ENCODE data around the gene IRGC. TPM values are rescaled to one million over a fixed set of nuclear protein-coding genes. Genes with fewer than 3 reads are reported as not detected.

Gene IRGC
- total RNA-seq, 1 experiment from 2014 or later = not detected

- TF ChIP-seq E2F4 (CRISPR knock-in tag; IDR thresholded peaks at IDR 0.05; ENCODE audit: borderline replicate concordance, low read depth) (no peak), SMAD3 (CRISPR knock-in tag; IDR thresholded peaks at IDR 0.05; ENCODE audit: borderline replicate concordance) (no peak)
These were observed 9.6 kb downstream of the IRGC start (continued) for GRCh38 chr19:43725468-43725867.

DNA sequence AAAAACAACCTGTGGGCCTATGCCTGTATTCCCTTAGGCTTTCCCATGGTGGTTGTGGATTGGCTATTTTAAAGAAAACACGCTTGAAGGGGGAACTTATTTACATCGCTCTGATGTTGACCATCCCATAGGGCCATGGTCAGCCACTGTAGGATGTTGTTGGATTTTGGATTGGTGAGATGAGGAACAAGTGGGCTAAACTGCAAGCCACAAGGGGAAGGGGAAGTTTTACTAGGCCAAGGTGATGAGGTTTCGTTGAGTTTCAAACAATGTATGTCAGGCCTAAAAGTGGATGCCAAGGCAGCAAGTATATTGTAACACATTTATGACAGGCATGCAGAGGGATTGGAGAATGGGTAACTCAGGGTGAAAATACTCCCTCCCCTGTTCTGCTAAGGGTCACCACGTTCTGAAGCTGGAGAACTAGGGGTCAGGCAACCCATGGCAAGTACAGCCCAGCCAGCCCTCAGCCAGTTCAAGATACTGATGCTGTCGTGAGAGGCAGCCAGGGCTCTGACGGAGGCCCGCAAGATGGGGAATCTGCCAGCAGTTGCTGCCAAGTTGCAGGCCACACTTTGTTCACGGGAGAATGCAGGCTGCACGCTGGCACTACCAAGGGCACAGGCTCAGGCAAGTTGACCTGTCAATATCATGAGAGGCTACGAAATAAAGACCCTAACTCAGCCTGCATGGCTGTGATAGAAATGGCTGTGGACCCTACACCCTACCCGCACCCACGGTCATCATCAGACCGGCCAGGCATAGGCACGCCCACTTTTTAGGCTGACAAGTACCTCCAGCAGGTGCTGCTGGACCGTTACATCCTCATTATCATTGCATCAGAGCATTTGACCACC, 11.1 kb downstream of the IRGC start:
- CTCF ChIA-PET = interaction anchor here (0.7 to 2.5 kb wide), 2 partner anchors 59 to 194 kb away, joined by 4 to 17 read pairs; partner anchors contain the start of gene ZNF575
- no peak for TF ChIP-seq NR1H2 (CRISPR knock-in tag; IDR thresholded peaks at IDR 0.05)
- no peak for TF ChIP-seq ZNF232 (CRISPR knock-in tag; IDR thresholded peaks at IDR 0.05)
- TF ChIP-seq CTCF (IDR thresholded peaks at IDR 0.05) = no peak
- no peak for TF ChIP-seq ZNF317 (CRISPR knock-in tag; IDR thresholded peaks at IDR 0.05; ENCODE audit: borderline replicate concordance, low read depth)
- TF ChIP-seq, protein P1, sequence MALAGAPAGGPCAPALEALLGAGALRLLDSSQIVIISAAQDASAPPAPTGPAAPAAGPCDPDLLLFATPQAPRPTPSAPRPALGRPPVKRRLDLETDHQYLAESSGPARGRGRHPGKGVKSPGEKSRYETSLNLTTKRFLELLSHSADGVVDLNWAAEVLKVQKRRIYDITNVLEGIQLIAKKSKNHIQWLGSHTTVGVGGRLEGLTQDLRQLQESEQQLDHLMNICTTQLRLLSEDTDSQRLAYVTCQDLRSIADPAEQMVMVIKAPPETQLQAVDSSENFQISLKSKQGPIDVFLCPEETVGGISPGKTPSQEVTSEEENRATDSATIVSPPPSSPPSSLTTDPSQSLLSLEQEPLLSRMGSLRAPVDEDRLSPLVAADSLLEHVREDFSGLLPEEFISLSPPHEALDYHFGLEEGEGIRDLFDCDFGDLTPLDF (CRISPR knock-in tag; IDR thresholded peaks at IDR 0.05) = no peak
- no peak for TF ChIP-seq ERG (CRISPR knock-in tag; IDR thresholded peaks at IDR 0.05)
- TF ChIP-seq E2F4 (CRISPR knock-in tag; IDR thresholded peaks at IDR 0.05; ENCODE audit: borderline replicate concordance, low read depth) = no peak
- no peak overlapping the region for H3K4me3 Mint-ChIP-seq

GRCh38 chr19:43727593-43727853, 11.6 kb downstream of the IRGC start:
- ChIA-PET CTCF (no interaction called here), POLR2A (interaction anchor here (1.1 kb wide), 1 partner anchor 47 kb away, joined by 3 read pairs; no protein-coding TSS in a partner anchor)
- no peak for DNase-seq (ENCODE audit: low spot score)
- no peaks in the 10 kb centered on the region for H3K4me1 Mint-ChIP-seq
- no peaks in the 10 kb centered on the region for H3K27me3 Mint-ChIP-seq (ENCODE audit: low read depth)
- H3K36me3 Mint-ChIP-seq = peaks cover 24% of the 10 kb centered on the region
- H3K27ac Mint-ChIP-seq = no peak overlapping the region
- no peak for ATAC-seq
- no peak overlapping the region for H3K4me3 Mint-ChIP-seq
- H3K9me3 Mint-ChIP-seq = no peaks in the 10 kb centered on the region
- TF ChIP-seq NR2C2 (CRISPR knock-in tag; IDR thresholded peaks at IDR 0.05) (no peak), RORB (CRISPR knock-in tag; IDR thresholded peaks at IDR 0.05) (no peak), SOX15 (CRISPR knock-in tag; IDR thresholded peaks at IDR 0.05) (no peak), TEAD1 (CRISPR knock-in tag; IDR thresholded peaks at IDR 0.05) (no peak), ZNF232 (CRISPR knock-in tag; IDR thresholded peaks at IDR 0.05) (no peak), ZNF281 (CRISPR knock-in tag; IDR thresholded peaks at IDR 0.05) (no peak), NR1H2 (CRISPR knock-in tag; IDR thresholded peaks at IDR 0.05) (no peak)
- TF ChIP-seq, protein P2, sequence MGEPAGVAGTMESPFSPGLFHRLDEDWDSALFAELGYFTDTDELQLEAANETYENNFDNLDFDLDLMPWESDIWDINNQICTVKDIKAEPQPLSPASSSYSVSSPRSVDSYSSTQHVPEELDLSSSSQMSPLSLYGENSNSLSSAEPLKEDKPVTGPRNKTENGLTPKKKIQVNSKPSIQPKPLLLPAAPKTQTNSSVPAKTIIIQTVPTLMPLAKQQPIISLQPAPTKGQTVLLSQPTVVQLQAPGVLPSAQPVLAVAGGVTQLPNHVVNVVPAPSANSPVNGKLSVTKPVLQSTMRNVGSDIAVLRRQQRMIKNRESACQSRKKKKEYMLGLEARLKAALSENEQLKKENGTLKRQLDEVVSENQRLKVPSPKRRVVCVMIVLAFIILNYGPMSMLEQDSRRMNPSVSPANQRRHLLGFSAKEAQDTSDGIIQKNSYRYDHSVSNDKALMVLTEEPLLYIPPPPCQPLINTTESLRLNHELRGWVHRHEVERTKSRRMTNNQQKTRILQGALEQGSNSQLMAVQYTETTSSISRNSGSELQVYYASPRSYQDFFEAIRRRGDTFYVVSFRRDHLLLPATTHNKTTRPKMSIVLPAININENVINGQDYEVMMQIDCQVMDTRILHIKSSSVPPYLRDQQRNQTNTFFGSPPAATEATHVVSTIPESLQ (CRISPR knock-in tag; IDR thresholded peaks at IDR 0.05) = no peak
- TF ChIP-seq, protein P3, sequence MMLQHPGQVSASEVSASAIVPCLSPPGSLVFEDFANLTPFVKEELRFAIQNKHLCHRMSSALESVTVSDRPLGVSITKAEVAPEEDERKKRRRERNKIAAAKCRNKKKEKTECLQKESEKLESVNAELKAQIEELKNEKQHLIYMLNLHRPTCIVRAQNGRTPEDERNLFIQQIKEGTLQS (CRISPR knock-in tag; conservative IDR thresholded peaks at IDR 0.05) = no peak
- TF ChIP-seq, protein P4, sequence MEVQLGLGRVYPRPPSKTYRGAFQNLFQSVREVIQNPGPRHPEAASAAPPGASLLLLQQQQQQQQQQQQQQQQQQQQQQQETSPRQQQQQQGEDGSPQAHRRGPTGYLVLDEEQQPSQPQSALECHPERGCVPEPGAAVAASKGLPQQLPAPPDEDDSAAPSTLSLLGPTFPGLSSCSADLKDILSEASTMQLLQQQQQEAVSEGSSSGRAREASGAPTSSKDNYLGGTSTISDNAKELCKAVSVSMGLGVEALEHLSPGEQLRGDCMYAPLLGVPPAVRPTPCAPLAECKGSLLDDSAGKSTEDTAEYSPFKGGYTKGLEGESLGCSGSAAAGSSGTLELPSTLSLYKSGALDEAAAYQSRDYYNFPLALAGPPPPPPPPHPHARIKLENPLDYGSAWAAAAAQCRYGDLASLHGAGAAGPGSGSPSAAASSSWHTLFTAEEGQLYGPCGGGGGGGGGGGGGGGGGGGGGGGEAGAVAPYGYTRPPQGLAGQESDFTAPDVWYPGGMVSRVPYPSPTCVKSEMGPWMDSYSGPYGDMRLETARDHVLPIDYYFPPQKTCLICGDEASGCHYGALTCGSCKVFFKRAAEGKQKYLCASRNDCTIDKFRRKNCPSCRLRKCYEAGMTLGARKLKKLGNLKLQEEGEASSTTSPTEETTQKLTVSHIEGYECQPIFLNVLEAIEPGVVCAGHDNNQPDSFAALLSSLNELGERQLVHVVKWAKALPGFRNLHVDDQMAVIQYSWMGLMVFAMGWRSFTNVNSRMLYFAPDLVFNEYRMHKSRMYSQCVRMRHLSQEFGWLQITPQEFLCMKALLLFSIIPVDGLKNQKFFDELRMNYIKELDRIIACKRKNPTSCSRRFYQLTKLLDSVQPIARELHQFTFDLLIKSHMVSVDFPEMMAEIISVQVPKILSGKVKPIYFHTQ (CRISPR knock-in tag; IDR thresholded peaks at IDR 0.05) = no peak

More for the DNA sequence above, 11.1 kb downstream of the IRGC start:
- ATAC-seq (no peak), DNase-seq (ENCODE audit: low spot score) (no peak)
- POLR2A ChIA-PET = interaction anchor here (1.1 kb wide), 1 partner anchor 47 kb away, joined by 3 read pairs; no protein-coding TSS in a partner anchor
- H3K9me3 Mint-ChIP-seq = no peaks in the 10 kb centered on the region
- H3K27ac Mint-ChIP-seq = no peak overlapping the region
- H3K27me3 Mint-ChIP-seq (ENCODE audit: low read depth) = no peaks in the 10 kb centered on the region
- no peaks in the 10 kb centered on the region for H3K4me1 Mint-ChIP-seq
- H3K36me3 Mint-ChIP-seq = peaks cover 18% of the 10 kb centered on the region
